Measurements from ENCODE around the gene ZFYVE9.

DNA sequence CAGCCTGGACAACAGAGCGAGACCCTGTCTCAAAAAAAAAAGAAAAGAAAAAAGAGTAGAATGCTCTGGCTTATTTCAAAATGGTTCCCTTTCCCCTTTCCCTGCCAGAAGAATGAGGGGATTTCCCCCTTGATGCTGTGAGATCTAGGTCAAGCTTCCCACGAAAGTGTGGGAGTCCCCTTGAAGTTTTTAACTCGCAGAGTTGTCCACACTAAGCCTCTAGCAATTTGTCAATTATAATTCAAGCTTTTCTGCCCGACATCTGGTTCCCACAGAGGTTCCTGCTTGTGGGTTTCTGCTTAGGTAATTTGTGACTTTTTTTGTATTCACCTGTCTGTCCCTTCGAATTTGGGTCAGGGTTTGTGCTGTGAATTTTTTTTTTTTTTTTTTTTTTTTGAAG is 62.8 kb downstream of the ZFYVE9 start:
- TF ChIP-seq POLR2A (IDR thresholded peaks at IDR 0.05) (no peak), POLR2AphosphoS5 (IDR thresholded peaks at IDR 0.05) (no peak)
- TF ChIP-seq, protein P1, sequence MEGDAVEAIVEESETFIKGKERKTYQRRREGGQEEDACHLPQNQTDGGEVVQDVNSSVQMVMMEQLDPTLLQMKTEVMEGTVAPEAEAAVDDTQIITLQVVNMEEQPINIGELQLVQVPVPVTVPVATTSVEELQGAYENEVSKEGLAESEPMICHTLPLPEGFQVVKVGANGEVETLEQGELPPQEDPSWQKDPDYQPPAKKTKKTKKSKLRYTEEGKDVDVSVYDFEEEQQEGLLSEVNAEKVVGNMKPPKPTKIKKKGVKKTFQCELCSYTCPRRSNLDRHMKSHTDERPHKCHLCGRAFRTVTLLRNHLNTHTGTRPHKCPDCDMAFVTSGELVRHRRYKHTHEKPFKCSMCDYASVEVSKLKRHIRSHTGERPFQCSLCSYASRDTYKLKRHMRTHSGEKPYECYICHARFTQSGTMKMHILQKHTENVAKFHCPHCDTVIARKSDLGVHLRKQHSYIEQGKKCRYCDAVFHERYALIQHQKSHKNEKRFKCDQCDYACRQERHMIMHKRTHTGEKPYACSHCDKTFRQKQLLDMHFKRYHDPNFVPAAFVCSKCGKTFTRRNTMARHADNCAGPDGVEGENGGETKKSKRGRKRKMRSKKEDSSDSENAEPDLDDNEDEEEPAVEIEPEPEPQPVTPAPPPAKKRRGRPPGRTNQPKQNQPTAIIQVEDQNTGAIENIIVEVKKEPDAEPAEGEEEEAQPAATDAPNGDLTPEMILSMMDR (IDR thresholded peaks at IDR 0.05 in 8 of 11, conservative IDR thresholded peaks at IDR 0.05 in 3 of 11): no peak

All from spleen (tissue), 7 donors.